Right atrium auricular region (tissue), 2 donors: ENCODE results near the gene STK26. TPM values are rescaled to one million over a fixed set of nuclear protein-coding genes. Genes with fewer than 3 reads are reported as not detected.

Experiments used
- DNase-seq: peaks from one replicate; pipeline ENCODE4 v3.0.0-alpha.2; 2019; ENCODE audit warnings: low spot score
- H3K27ac ChIP-seq, 2 donors: fragments of 200-600 bp; sonication (generic); 1 replicate in 1 of 2; 2 replicates in 1 of 2; pipeline ENCODE4 v1.5.1; 2016 to 2019
- H3K27me3 ChIP-seq, 2 donors: fragments of 200-600 bp; sonication (generic); one replicate each; pipeline versions ENCODE4 v1.5.1 to v1.6.0; 2017 to 2019
- H3K36me3 ChIP-seq: fragments of 200-600 bp; sonication (generic); one replicate; pipeline ENCODE4 v1.5.1; 2016
- H3K4me1 ChIP-seq, 2 donors: fragments of 200-600 bp; sonication (generic); one replicate each; pipeline versions ENCODE4 v1.5.1 to v1.6.0; 2017 to 2019
- H3K4me3 ChIP-seq, 2 donors: fragments of 200-600 bp; sonication (generic); 1 replicate in 1 of 2; 2 replicates in 1 of 2; pipeline ENCODE4 v1.5.1; 2017 to 2019; ENCODE audit warnings: mild to moderate bottlenecking in 1 of 2, moderate library complexity in 1 of 2
- H3K9me3 ChIP-seq, 2 donors: fragments of 200-600 bp; sonication (generic); one replicate each; pipeline ENCODE4 v1.5.1; 2019
- CTCF ChIP-seq, 2 donors: fragments of 200-600 bp; sonication (generic); IDR thresholded peaks; one replicate each; pipeline ENCODE4 v1.5.1; 2019; ENCODE audit warnings: antibody characterized with exemption in 2 of 2
- total RNA-seq, 2 donors: library from RNA; depleted of rRNA; stranded (reverse); fragments of >200 nt; gene quantifications; one replicate each; pipeline ENCODE4 v1.1.0, GENCODE V29; 2016

The STK26 gene
- total RNA-seq, 2 donors from 2014 or later = 2.7 to 4.7 TPM

GRCh38 chrX:132025041-132025440 lies 1.9 kb downstream of the STK26 start:
- Histone ChIP-seq H3K27me3 (no peaks in the 10 kb centered on the region), H3K36me3 (no peaks in the 10 kb centered on the region), H3K4me3 (no peak overlapping the region), H3K4me1 (no peaks in the 10 kb centered on the region), H3K27ac (no peak overlapping the region), H3K9me3 (no peaks in the 10 kb centered on the region)
- no peak for DNase-seq
- TF ChIP-seq CTCF (IDR thresholded peaks at IDR 0.05) = no peak

GRCh38 chrX:132030264-132030663 lies 7.2 kb downstream of the STK26 start:
- DNase-seq = no peak
- no peak for TF ChIP-seq CTCF (IDR thresholded peaks at IDR 0.05)
- H3K27me3 ChIP-seq = no peaks in the 10 kb centered on the region

GRCh38 chrX:132031867-132032266 lies 8.8 kb downstream of the STK26 start:
- Histone ChIP-seq H3K27me3 (no peaks in the 10 kb centered on the region), H3K9me3 (no peaks in the 10 kb centered on the region), H3K27ac (no peak overlapping the region), H3K4me1 (no peaks in the 10 kb centered on the region), H3K4me3 (no peak overlapping the region), H3K36me3 (no peaks in the 10 kb centered on the region)
- no peak for TF ChIP-seq CTCF (IDR thresholded peaks at IDR 0.05)
- no peak for DNase-seq

More at GRCh38 chrX:132030264-132030663, 7.2 kb downstream of the STK26 start:
- Histone ChIP-seq H3K36me3 (no peaks in the 10 kb centered on the region), H3K4me1 (no peaks in the 10 kb centered on the region), H3K9me3 (no peaks in the 10 kb centered on the region), H3K27ac (no peak overlapping the region), H3K4me3 (no peak overlapping the region)

- Histone ChIP-seq H3K27ac (no peak overlapping the region), H3K9me3 (no peaks in the 10 kb centered on the region)
Observed at GRCh38 chrX:132033166-132033565, 10.1 kb downstream of the STK26 start.

GRCh38 chrX:132034648-132035047 lies 11.5 kb downstream of the STK26 start:
- Histone ChIP-seq H3K27me3 (no peaks in the 10 kb centered on the region), H3K27ac (no peak overlapping the region), H3K9me3 (no peaks in the 10 kb centered on the region), H3K4me3 (no peak overlapping the region), H3K4me1 (no peaks in the 10 kb centered on the region), H3K36me3 (no peaks in the 10 kb centered on the region)
- no peak for DNase-seq
- TF ChIP-seq CTCF (IDR thresholded peaks at IDR 0.05) = no peak

More at GRCh38 chrX:132033166-132033565, 10.1 kb downstream of the STK26 start:
- Histone ChIP-seq H3K27me3 (no peaks in the 10 kb centered on the region), H3K4me1 (no peaks in the 10 kb centered on the region), H3K4me3 (no peak overlapping the region), H3K36me3 (no peaks in the 10 kb centered on the region)
- TF ChIP-seq CTCF (IDR thresholded peaks at IDR 0.05) = no peak
- DNase-seq = no peak

- no peak overlapping the region for H3K27ac ChIP-seq
- H3K36me3 ChIP-seq = no peaks in the 10 kb centered on the region
- H3K4me3 ChIP-seq = no peak overlapping the region
- TF ChIP-seq CTCF (IDR thresholded peaks at IDR 0.05) = no peak
- no peaks in the 10 kb centered on the region for H3K27me3 ChIP-seq
- DNase-seq = no peak
- H3K4me1 ChIP-seq = no peaks in the 10 kb centered on the region
- H3K9me3 ChIP-seq = no peaks in the 10 kb centered on the region
Observed at GRCh38 chrX:132037479-132037993, 14.4 kb downstream of the STK26 start.
